Measurements from ENCODE around the gene TTC39B.

- TF ChIP-seq CTCF (IDR thresholded peaks at IDR 0.05; ENCODE audit: insufficient read depth, low read depth, low read length) (no peak), EZH2 (IDR thresholded peaks at IDR 0.05; ENCODE audit: insufficient read depth, low read length) (no peak)
These were observed 143.1 kb downstream of the TTC39B start for GRCh38 chr9:15163931-15164330.
